H1 (cell line): ENCODE data around the gene ASB11. TPM values are rescaled to one million over a fixed set of nuclear protein-coding genes. Genes with fewer than 3 reads are reported as not detected.

Source experiments
- CTCF ChIA-PET: fragments of 300-600 bp; sonication (Branson Sonifier 250); formaldehyde crosslinking; loops from one replicate; lab custom pipeline; 2021; ENCODE audit not compliant: partially characterized antibody; lab: Charles Lee
- POLR2A ChIA-PET: fragments of 300-600 bp; sonication (Branson Sonifier 250); formaldehyde crosslinking; loops from one replicate; lab custom pipeline; 2021; ENCODE audit warnings: inconsistent platforms; ENCODE audit not compliant: partially characterized antibody; lab: Charles Lee
- DNase-seq, 2 experiments: peaks; one replicate each; pipeline versions ENCODE4 v3.0.0 to v3.0.0-alpha.2; 2010 to 2022; ENCODE audit warnings: low spot score in 2 of 2, low read depth in 1 of 2, mixed read lengths in 1 of 2
- FAIRE-seq: peaks from 2 replicates; lab custom pipeline; 2011; peaks lifted over from hg19 to GRCh38; lab: Jason Lieb, UNC
- H2AFZ ChIP-seq: 2 replicates; pipeline ENCODE4 v1.8.1; 2012; ENCODE audit warnings: low read length, inconsistent platforms
- H2AK5ac ChIP-seq: 2 replicates; pipeline ENCODE4 v1.6.1; 2013; ENCODE audit warnings: low read depth, low read length
- H2BK120ac ChIP-seq: replicated peaks from 2 replicates; pipeline ENCODE3; 2013; ENCODE audit warnings: low read depth, low read length, inconsistent platforms
- H2BK12ac ChIP-seq: 2 replicates; pipeline ENCODE4 v1.6.1; 2013; ENCODE audit warnings: low read depth, low read length
- H2BK15ac ChIP-seq: 2 replicates; pipeline ENCODE4 v1.6.1; 2013; ENCODE audit warnings: low read length
- H2BK20ac ChIP-seq: 2 replicates; pipeline ENCODE4 v1.6.1; 2013; ENCODE audit warnings: low read length
- H2BK5ac ChIP-seq: 2 replicates; pipeline ENCODE4 v1.6.1; 2013; ENCODE audit warnings: low read depth, low read length
- H3K14ac ChIP-seq: 2 replicates; pipeline ENCODE4 v1.6.1; 2013; ENCODE audit warnings: inconsistent platforms; ENCODE audit not compliant: insufficient read length
- H3K18ac ChIP-seq: 2 replicates; pipeline ENCODE4 v1.6.1; 2013; ENCODE audit warnings: low read length; ENCODE audit errors: extremely low read depth
- H3K23ac ChIP-seq: 2 replicates; pipeline ENCODE4 v1.6.1; 2013; ENCODE audit warnings: inconsistent platforms; ENCODE audit not compliant: insufficient read length
- H3K23me2 ChIP-seq: 2 replicates; pipeline ENCODE4 v1.6.1; 2013; ENCODE audit warnings: low read depth, low read length
- H3K27ac ChIP-seq: 2 replicates; pipeline ENCODE4 v1.6.1; 2011; ENCODE audit warnings: low read depth, low read length, inconsistent platforms
- H3K27me3 ChIP-seq, 4 experiments: replicated peaks in 1 of 4; 1 replicate in 1 of 4; 2 replicates in 3 of 4; pipeline versions ENCODE4 v1.6.1 to v1.8.1; 2011 to 2013; ENCODE audit warnings: low read length in 3 of 4, mild to moderate bottlenecking in 3 of 4, inconsistent platforms in 2 of 4, mixed read lengths in 2 of 4, moderate library complexity in 1 of 4; ENCODE audit not compliant: control insufficient read depth in 3 of 4, insufficient read depth in 3 of 4; ENCODE audit errors: extremely low read depth in 1 of 4
- H3K36me3 ChIP-seq, 4 experiments: 2 replicates each; pipeline versions ENCODE4 v1.6.1 to v1.8.1; 2011 to 2013; ENCODE audit warnings: mild to moderate bottlenecking in 4 of 4, low read length in 3 of 4, moderate library complexity in 2 of 4, control low read depth in 1 of 4, inconsistent platforms in 1 of 4; ENCODE audit not compliant: insufficient read depth in 4 of 4, control insufficient read depth in 2 of 4
- H3K4ac ChIP-seq: replicated peaks from 2 replicates; pipeline ENCODE3; 2013; ENCODE audit warnings: low read length, low read depth, mixed read lengths, inconsistent platforms; ENCODE audit not compliant: insufficient read length
- H3K4me1 ChIP-seq, 4 experiments: replicated peaks in 1 of 4; 1 replicate in 1 of 4; 2 replicates in 3 of 4; pipeline versions ENCODE4 v1.6.1 to v1.8.1; 2011 to 2013; ENCODE audit warnings: low read length in 3 of 4, inconsistent platforms in 2 of 4, mixed read lengths in 1 of 4; ENCODE audit not compliant: insufficient read depth in 4 of 4, control insufficient read depth in 3 of 4
- H3K4me2 ChIP-seq, 2 experiments: 2 replicates each; pipeline versions ENCODE4 v1.6.1 to v1.8.1; 2011 to 2013; ENCODE audit warnings: low read depth in 2 of 2, low read length in 2 of 2, control low read depth in 1 of 2, inconsistent platforms in 1 of 2, mild to moderate bottlenecking in 1 of 2; ENCODE audit not compliant: insufficient read depth in 1 of 2
- H3K4me3 ChIP-seq, 4 experiments: fragments of 200-600, 300-600 bp in 1 of 4; sonication (generic), shearing (Covaris generic), sonication (Bioruptor Twin) in 1 of 4; 2 replicates each; pipeline versions ENCODE4 v1.5.1 to v1.8.1; 2011 to 2016; ENCODE audit warnings: low read length in 4 of 4, low read depth in 3 of 4, control low read depth in 2 of 4, inconsistent platforms in 2 of 4, mild to moderate bottlenecking in 2 of 4, mixed read lengths in 1 of 4, moderate library complexity in 1 of 4; ENCODE audit not compliant: insufficient read depth in 2 of 4; ENCODE audit errors: extremely low read depth in 1 of 4
- H3K56ac ChIP-seq: replicated peaks from 2 replicates; pipeline ENCODE3; 2013; ENCODE audit warnings: low read depth, mild to moderate bottlenecking, mixed read lengths, low read length, inconsistent platforms; ENCODE audit not compliant: insufficient read length
- H3K79me1 ChIP-seq: 2 replicates; pipeline ENCODE4 v1.6.1; 2013; ENCODE audit warnings: low read depth, low read length, control low read depth
- H3K79me2 ChIP-seq, 2 experiments: 2 replicates each; pipeline versions ENCODE4 v1.6.1 to v1.8.1; 2012 to 2013; ENCODE audit warnings: low read length in 2 of 2, mild to moderate bottlenecking in 2 of 2, inconsistent platforms in 1 of 2; ENCODE audit not compliant: insufficient read depth in 2 of 2, control insufficient read depth in 1 of 2
- H3K9ac ChIP-seq, 4 experiments: replicated peaks in 1 of 4; 1 replicate in 1 of 4; 2 replicates in 3 of 4; pipeline versions ENCODE4 v1.6.1 to v1.8.1; 2011 to 2013; ENCODE audit warnings: low read depth in 3 of 4, low read length in 3 of 4, control low read depth in 2 of 4, mild to moderate bottlenecking in 2 of 4, moderate library complexity in 2 of 4, inconsistent platforms in 1 of 4; ENCODE audit errors: extremely low read depth in 1 of 4
- H3K9me3 ChIP-seq, 2 experiments: 2 replicates each; pipeline versions ENCODE4 v1.6.1 to v1.8.1; 2012 to 2013; ENCODE audit warnings: mild to moderate bottlenecking in 2 of 2, moderate library complexity in 2 of 2, control low read depth in 1 of 2, inconsistent platforms in 1 of 2, low read depth in 1 of 2, low read length in 1 of 2, mixed read lengths in 1 of 2; ENCODE audit not compliant: insufficient read depth in 2 of 2
- H4K20me1 ChIP-seq, 2 experiments: replicated peaks in 1 of 2; 2 replicates each; pipeline versions ENCODE3 to v1.8.1; 2011 to 2013; ENCODE audit warnings: inconsistent platforms in 2 of 2, low read length in 2 of 2, mild to moderate bottlenecking in 1 of 2; ENCODE audit not compliant: insufficient read depth in 2 of 2, control insufficient read depth in 1 of 2
- H4K5ac ChIP-seq: 2 replicates; pipeline ENCODE4 v1.6.1; 2013; ENCODE audit warnings: low read length, low read depth, mixed read lengths, inconsistent platforms; ENCODE audit not compliant: insufficient read length
- H4K8ac ChIP-seq: 2 replicates; pipeline ENCODE4 v1.8.0; 2013; ENCODE audit warnings: mild to moderate bottlenecking, moderate library complexity, low read length, inconsistent platforms; ENCODE audit not compliant: insufficient read depth; ENCODE audit errors: extremely low read depth
- H4K91ac ChIP-seq: replicated peaks from 2 replicates; pipeline ENCODE3; 2013; ENCODE audit warnings: low read length, mixed read lengths, inconsistent platforms; ENCODE audit not compliant: insufficient read length
- CREB1 ChIP-seq: IDR thresholded peaks from 2 replicates; pipeline ENCODE4 v1.6.1; 2012; ENCODE audit warnings: inconsistent platforms
- PHF8 ChIP-seq: fragments of 200-600 bp; sonication (generic); conservative IDR thresholded peaks from 2 replicates; pipeline ENCODE4 v1.7.1; 2012; ENCODE audit warnings: low read depth, mild to moderate bottlenecking, inconsistent platforms, low read length, moderate library complexity
- POLR2A ChIP-seq, 2 experiments: IDR thresholded peaks; 1 replicate in 1 of 2; 2 replicates in 1 of 2; pipeline ENCODE4 v1.6.1; 2011; ENCODE audit warnings: low read depth in 2 of 2, low read length in 2 of 2, mild to moderate bottlenecking in 2 of 2; ENCODE audit errors: control extremely low read depth in 1 of 2
- POLR2AphosphoS5 ChIP-seq: IDR thresholded peaks from 2 replicates; pipeline ENCODE4 v1.6.1; 2011; ENCODE audit warnings: low read depth, low read length
- RAD21 ChIP-seq, 2 experiments: IDR thresholded peaks in 1 of 2; conservative IDR thresholded peaks in 1 of 2; 2 replicates each; pipeline ENCODE4 v1.6.1; 2011; ENCODE audit warnings: low read depth in 2 of 2, low read length in 2 of 2, improper control_type of control experiment in 1 of 2, inconsistent platforms in 1 of 2, mild to moderate bottlenecking in 1 of 2, moderate library complexity in 1 of 2
- RBBP5 ChIP-seq: IDR thresholded peaks from 2 replicates; pipeline ENCODE4 v1.7.1; 2012; ENCODE audit warnings: low read depth, mild to moderate bottlenecking, inconsistent platforms, low read length, moderate library complexity, borderline replicate concordance
- SAP30 ChIP-seq: fragments of 300-600 bp; sonication (generic); IDR thresholded peaks from 2 replicates; pipeline ENCODE4 v1.7.1; 2012; ENCODE audit warnings: low read length, moderate library complexity, mild to moderate bottlenecking, inconsistent platforms; ENCODE audit not compliant: insufficient read depth, insufficient replicate concordance
- SIN3A ChIP-seq, 2 experiments: IDR thresholded peaks in 1 of 2; conservative IDR thresholded peaks in 1 of 2; 2 replicates each; pipeline ENCODE4 v1.6.1; 2011 to 2012; ENCODE audit warnings: low read length in 2 of 2, improper control_type of control experiment in 1 of 2, low read depth in 1 of 2, mild to moderate bottlenecking in 1 of 2
- TAF1 ChIP-seq: IDR thresholded peaks from 2 replicates; pipeline ENCODE4 v1.6.1; 2011; ENCODE audit warnings: mild to moderate bottlenecking, low read depth, low read length
- TBP ChIP-seq: IDR thresholded peaks from 2 replicates; pipeline ENCODE4 v1.6.1; 2011; ENCODE audit warnings: low read depth, low read length, improper control_type of control experiment
- YY1 ChIP-seq: IDR thresholded peaks from 2 replicates; pipeline ENCODE4 v1.6.1; 2011; ENCODE audit warnings: low read depth, mild to moderate bottlenecking, low read length
- WGBS, 2 experiments: shearing (Covaris generic) in 1 of 2; methylation state at CpG; one replicate each; pipeline versions ENCODE4 v1.1.6 to v1.1.7; 2013 to 2015; ENCODE audit warnings: low lambda C conversion rate in 2 of 2, mixed read lengths in 2 of 2, inconsistent platforms in 1 of 2, low coverage in 1 of 2, missing lambda C conversion rate in 1 of 2; ENCODE audit not compliant: insufficient replicate concordance in 2 of 2, insufficient coverage in 1 of 2, insufficient read length in 1 of 2; ENCODE audit errors: extremely low coverage in 1 of 2, missing lambda C conversion rate in 1 of 2; 5-methylcytosine and 5-hydroxymethylcytosine counted together
- polyA plus RNA-seq, 7 experiments: library from polyadenylated mRNA; depleted of rRNA in 3 of 7; stranded (reverse) in 5 of 7; unstranded in 2 of 7; fragments of >200 nt in 5 of 7; fragments of 200-250 nt in 2 of 7; gene quantifications; 1 replicate in 5 of 7; 2 replicates in 1 of 7; 4 replicates in 1 of 7; pipeline versions ENCODE4 v1.2.1 to v1.2.3, GENCODE V29; 2011 to 2013; ENCODE audit warnings: missing spikeins in 2 of 7, mixed read lengths in 2 of 7
- total RNA-seq: library from RNA; stranded (reverse); fragmentation: NEBNext Ultra II Directional; extraction: Animal tissue kit (Norgen Biotek cat#: 25700); gene quantifications from 2 replicates; pipeline ENCODE4 v1.2.1, GENCODE V29; 2021

ASB11 gene
- total and polyA plus RNA-seq, 2 of the 8 experiments (the other 6 are each of a cell fraction or from before 2014, with no cell fraction given), result not detected

DNA sequence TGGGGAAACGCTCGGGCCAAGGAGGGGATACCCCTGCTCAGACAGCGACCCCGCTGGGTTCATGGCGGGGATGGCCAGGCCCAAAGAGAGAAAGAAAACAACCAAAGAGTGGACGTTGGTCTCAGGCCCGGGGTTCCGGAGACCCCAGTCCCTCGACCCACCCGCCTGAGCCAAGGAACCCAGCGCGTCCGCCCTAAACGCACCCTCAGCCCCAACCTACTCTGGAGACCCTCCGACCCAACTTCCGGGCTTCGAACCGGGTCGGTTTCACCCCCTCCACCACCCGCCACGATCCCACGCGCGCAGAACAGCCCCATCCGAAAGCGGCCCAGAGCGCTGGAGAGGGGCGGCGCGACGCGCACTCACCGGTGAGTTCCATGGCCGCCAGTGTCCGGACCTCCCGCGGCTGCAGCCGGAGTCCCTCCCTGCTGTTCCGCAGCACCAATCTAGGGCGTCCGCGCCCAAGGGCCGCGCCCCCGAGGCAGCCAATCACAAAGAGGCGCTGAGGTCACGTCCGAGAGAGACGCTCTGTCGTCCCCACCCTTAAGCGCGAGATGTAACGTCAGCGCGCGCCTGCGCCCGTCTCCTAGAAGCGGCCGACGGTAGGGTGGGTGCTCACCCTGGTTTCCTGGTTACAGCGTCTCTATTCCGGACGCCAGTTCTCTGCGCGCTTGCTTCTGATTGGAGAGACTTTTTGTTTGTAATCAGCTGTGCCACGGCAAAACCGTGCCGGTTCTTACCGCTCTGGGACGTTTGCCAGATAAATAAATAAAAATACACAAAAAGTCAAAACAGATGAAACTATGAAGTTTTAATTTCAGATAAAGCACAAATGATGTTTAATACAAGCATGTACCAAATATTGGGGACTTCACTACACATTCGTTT is 19.9 kb upstream of the ASB11 start, which contains the start of gene PIGA:
Gene PIGA (minus strand): TSS at position 389 of the 888 bp plus-strand sequence. CDS start 3,593 bp downstream, outside the sequence.
- no peak within 1 kb of the TSS for H3K4ac ChIP-seq
- no peak within 1 kb of the TSS for H2BK20ac ChIP-seq
- H3K56ac ChIP-seq, result no peak within 1 kb of the TSS
- no peak within 1 kb of the TSS for H3K23ac ChIP-seq
- H3K4me1 ChIP-seq, result no peaks in the 10 kb centered on the region
- H3K9ac ChIP-seq, result peak within 1 kb of the TSS; percentile 59 to 84 (median 78)
- no peak within 1 kb of the TSS for H4K91ac ChIP-seq
- peak within 1 kb of the TSS; percentile 62 for H2AFZ ChIP-seq
- POLR2A ChIA-PET, result interaction anchor here (0.8 kb wide), 2 partner anchors 341 to 403 kb away, joined by 3 read pairs; partner anchors contain the start of gene CA5B
- WGBS, 2 experiments, result 1% methylated on average over 21 of the region's 72 CpGs; no CpG with 5 or more reads in 1 of the 2 experiments
- H3K4me3 ChIP-seq, result peak within 1 kb of the TSS; percentile 57 to 85 (median 72)
- no peaks in the 10 kb centered on the region for H3K27me3 ChIP-seq
- no peak within 1 kb of the TSS for H2BK15ac ChIP-seq
- peaks cover 0 to 6% of the 10 kb centered on the region in 2 experiments; a peak in 2 of 4 replicates for H3K79me2 ChIP-seq
- H3K9me3 ChIP-seq, result no peaks in the 10 kb centered on the region
- H4K5ac ChIP-seq, result no peak within 1 kb of the TSS
- H3K18ac ChIP-seq, result no peak within 1 kb of the TSS
- CTCF ChIA-PET, result no interaction called here
- peak within 1 kb of the TSS; percentile 63 for H3K27ac ChIP-seq
- H3K23me2 ChIP-seq, result 0 out of 2 replicates have a peak, but pooled peaks cover 2% of the 10 kb centered on the region
- no peak within 1 kb of the TSS for H2BK120ac ChIP-seq
- H3K79me1 ChIP-seq, result no peaks in the 10 kb centered on the region
- H3K14ac ChIP-seq, result no peak within 1 kb of the TSS
- DNase-seq (peak; percentile 83 to 84), FAIRE-seq (peak; percentile 90)
- peak within 1 kb of the TSS; percentile 91; the same call in 1 of the 2 replicates for H4K8ac ChIP-seq
- H4K20me1 ChIP-seq, result no peaks in the 10 kb centered on the region
- H3K4me2 ChIP-seq, result peak within 1 kb of the TSS; percentile 82 to 83
- peak within 1 kb of the TSS; percentile 66 for H2BK5ac ChIP-seq
- no peak within 1 kb of the TSS for H2AK5ac ChIP-seq
- peaks cover 0 to 14% (median 4%) of the 10 kb centered on the region in 4 experiments; a peak in 3 of 8 replicates for H3K36me3 ChIP-seq
- no peak within 1 kb of the TSS for H2BK12ac ChIP-seq
- peak; percentile 91 for TF ChIP-seq CREB1
- TF ChIP-seq POLR2AphosphoS5, result peak; percentile 68; the same call in 1 of the 2 replicates
- TF ChIP-seq SAP30, result peak; percentile 73
- peak; percentile 80 for TF ChIP-seq YY1
- peak in 1 of 2 experiments; percentile 78; a peak in 2 of 3 replicates for TF ChIP-seq POLR2A (IDR thresholded peaks at IDR 0.05; ENCODE audit: control extremely low read depth in 1 of 2, low read depth in 2 of 2, low read length in 2 of 2)
- TF ChIP-seq RBBP5, result peak; percentile 48; the same call in 1 of the 2 replicates
- peak; percentile 78 to 92; a peak in 2 of 4 replicates for TF ChIP-seq SIN3A (conservative IDR thresholded peaks at IDR 0.05 in 1 of 2, IDR thresholded peaks at IDR 0.05 in 1 of 2; ENCODE audit: low read depth in 1 of 2, low read length in 2 of 2)
- no peak for TF ChIP-seq RAD21 (IDR thresholded peaks at IDR 0.05 in 1 of 2, conservative IDR thresholded peaks at IDR 0.05 in 1 of 2; ENCODE audit: low read depth in 2 of 2, low read length in 2 of 2)
- peak; percentile 75; the same call in 1 of the 2 replicates for TF ChIP-seq TAF1
- peak; percentile 15; the same call in 1 of the 2 replicates for TF ChIP-seq TBP
- peak; percentile 79; the same call in 1 of the 2 replicates for TF ChIP-seq PHF8
